GM19035 (cell line): Measurements from ENCODE around the gene C1QTNF1.

Source experiments
- ATAC-seq: cut with Tn5 transposase; IDR thresholded peaks from one replicate; pipeline ENCODE4 v1.9.1; 2021; ENCODE audit not compliant: unreplicated experiment

Gene C1QTNF1

DNA sequence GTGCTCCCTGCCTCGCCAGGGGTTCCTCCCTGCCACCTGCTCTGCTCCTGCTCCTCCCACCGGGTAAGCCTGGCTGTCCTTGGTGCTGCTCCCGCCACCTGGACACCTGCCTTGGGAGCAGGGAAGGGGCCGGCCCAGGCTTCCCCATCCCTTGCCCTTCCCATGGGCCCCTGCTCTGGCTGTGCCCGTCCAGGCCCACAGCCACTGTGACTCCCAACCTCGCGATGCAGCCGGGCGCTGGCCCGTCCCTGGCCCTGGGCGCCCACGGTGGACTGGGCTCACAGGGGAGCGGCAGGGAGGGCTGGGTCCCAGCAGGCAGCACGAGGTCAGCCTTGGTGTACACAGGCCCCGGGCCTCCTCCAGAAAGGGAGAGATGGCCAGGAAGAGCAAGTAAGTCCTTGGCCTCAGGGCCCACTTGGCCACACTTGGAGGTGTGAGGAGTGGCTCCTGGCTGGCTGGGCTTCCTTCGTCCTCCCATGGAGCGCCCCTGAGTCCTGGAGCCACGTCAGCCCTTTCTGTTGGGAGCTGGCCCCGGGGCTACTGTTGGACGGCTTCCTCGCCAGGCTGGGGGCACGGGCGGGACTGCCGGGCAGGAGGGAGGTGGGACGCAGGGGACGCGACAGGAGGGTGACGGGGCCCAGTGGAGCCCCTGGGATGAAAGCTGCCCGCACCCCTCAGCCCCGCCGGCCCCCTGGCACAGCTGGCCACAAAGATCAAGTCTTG is 65.9 kb downstream of the C1QTNF1 start:
- no peak for ATAC-seq

DNA sequence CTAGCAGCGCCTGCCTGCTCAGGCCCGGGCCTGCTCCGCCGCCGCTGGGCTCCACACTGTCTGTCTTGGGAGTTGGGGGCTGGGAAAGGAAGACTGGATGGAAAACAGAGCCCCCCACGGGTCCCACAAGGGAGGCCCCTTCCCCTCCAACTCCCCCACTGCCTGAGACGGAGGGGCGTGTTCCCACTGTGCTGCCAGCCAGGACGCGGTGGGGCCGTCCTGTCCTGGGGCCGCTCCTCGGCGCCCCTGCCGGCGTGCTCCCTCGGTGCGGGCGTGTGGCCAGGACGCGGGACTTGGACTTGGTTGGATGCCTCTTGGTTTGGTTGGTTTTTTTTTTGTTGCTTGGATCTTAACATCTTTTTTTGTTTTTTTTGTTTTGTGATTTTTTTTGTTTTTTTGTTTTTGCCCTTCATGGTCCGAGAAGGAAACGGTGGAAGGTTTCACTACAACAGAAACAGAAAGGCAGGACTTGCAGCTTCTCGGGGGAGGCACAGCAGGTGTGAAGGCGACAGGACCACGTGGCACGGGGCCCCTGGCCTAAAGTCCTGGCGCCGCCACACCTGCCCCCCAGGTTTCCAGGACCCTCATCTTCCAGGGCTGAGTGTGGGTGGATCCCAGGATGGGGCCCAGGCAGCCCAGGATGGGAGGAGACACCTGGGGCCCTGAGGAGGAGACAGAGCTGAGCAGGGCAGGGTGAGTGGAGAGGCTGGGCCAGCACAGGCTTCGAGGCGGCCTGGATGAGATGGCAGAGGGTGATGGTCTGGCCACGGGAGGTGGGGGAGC is 66.7 kb downstream of the C1QTNF1 start:
- no peak for ATAC-seq

DNA sequence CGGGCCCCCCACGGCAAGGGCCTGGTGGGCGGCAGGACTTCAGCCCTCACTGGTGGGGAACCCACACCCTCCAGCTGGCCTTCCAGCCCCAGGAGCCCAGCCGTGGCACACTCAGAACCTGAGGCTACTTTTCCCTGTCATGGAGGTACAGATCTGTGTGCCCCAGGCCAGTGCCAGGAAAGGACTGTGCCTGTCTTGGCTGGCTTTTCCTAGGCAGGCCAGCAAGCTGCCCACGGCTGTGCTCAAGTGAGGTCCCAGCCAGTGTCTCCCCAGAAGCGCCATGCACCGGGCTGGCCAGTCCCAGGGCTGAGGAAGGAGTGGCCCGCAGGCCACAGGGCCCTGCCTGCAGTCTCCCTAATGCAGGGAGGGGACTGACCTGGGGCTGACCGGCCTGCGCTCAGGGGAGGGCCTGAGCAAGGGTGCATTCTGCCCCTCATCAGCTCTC is 67.3 kb downstream of the C1QTNF1 start:
- ATAC-seq: no peak

DNA sequence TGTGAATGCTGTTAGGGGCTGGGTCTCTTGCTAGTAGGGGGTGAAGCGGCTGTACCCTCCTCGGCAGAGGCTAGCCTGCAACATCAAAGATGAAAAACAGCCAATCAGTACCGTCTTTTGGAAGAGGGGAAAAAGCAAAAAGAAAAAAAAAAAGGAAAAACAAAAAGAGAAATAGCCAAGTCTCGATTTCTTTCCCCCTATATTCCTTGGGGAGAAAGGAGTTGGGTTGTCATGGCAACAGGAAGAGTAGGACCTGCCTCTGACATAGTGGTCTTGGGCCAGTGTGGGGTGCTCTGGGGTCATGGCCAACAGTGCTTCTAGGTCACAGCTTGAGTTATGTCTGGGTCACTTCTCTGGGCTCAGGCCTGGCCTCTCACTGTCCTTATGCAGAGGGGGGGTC is 68.6 kb downstream of the C1QTNF1 start:
- ATAC-seq: no peak

DNA sequence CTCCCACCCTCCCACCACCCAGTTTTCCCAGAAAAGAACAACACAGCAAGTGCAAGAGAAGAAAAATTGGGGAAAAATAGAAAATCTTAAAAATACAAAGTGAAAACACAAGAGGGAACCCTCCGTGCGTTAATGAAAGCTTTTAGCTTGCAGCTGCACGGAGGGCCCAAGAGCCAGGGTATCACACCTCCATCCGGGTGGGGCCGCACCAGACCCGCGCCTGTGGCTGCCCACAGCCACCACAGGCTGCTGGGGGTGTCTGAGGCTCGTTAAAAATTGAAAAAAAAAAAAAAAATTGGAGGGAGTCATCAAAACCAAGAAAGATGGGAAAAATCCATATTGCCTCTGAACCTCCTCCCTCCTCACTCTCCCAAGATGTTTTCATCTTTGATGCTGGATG is 69.3 kb downstream of the C1QTNF1 start:
- ATAC-seq: no peak

DNA sequence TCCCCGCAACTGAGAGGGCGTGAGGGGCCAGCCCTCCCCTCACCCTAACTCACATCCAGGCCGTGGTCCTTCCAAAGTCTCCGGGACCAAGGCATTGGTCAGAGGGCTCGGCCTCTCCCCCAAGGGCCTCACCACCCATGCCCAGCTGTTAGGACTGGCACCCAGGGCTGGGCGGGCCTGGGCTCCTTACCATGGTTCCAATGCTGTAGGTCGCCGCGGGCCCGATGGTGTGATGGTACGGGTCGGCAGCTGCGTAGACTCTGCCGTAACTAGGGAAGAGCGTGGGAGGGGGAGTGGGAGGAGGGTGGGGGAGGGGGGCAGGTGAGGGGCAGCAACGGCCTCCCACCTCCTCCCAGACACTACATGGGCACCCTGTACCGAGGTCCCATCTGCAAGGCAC is 70.3 kb downstream of the C1QTNF1 start:
- no peak for ATAC-seq

DNA sequence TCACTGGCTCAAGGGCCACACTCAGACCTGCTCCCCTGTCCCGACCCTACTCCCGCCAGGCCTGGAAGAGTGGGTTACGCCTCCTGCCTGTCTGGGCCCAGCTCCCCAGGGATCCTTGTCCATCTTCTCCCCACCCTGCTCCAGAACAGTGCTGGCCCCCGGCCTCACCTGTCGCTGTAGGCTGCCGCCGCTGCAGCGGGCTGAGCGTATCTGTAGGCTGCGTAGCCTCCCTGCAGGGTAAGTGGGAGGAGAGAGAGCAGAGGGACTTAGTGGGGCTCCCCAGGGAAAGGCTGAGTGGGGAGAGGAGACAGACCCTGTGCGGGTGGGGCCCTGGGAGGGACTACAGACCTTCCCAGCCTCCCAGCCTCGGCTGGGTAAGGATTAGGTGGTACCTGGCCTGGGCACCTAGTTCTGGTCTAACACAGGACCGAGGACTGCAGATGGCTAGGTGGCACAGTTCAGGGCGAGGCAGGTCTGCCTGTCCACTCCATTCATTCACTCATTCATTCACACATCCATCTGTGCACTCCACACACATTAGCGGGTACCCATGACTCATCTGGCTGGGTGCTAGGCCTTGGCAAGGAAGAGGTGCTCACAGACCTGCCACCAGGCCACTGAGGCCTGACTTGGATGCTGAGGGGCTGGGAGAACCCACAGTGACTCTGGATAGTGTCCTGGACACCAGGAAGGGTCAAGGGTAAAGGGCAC is 71.5 kb downstream of the C1QTNF1 start:
- ATAC-seq: no peak

DNA sequence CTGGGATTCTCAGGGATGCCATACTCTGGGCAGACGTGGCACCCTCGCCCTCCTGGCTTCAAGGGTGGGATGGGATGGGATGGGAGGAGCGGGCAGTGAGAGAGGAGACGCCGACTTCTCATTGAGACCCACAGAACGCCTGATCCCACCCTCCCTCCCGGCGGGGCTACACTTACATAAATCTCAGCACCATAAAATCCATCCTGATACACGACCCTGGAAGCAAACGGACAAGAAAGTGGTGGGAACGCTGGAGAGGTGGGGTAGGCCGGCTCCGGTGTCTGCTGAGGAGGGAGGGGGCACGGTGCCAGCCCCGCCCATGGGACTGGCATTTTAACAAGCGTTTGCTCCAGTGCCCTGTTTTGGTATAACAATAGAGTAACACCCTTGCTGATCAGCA is 72.5 kb downstream of the C1QTNF1 start:
- ATAC-seq: no peak

DNA sequence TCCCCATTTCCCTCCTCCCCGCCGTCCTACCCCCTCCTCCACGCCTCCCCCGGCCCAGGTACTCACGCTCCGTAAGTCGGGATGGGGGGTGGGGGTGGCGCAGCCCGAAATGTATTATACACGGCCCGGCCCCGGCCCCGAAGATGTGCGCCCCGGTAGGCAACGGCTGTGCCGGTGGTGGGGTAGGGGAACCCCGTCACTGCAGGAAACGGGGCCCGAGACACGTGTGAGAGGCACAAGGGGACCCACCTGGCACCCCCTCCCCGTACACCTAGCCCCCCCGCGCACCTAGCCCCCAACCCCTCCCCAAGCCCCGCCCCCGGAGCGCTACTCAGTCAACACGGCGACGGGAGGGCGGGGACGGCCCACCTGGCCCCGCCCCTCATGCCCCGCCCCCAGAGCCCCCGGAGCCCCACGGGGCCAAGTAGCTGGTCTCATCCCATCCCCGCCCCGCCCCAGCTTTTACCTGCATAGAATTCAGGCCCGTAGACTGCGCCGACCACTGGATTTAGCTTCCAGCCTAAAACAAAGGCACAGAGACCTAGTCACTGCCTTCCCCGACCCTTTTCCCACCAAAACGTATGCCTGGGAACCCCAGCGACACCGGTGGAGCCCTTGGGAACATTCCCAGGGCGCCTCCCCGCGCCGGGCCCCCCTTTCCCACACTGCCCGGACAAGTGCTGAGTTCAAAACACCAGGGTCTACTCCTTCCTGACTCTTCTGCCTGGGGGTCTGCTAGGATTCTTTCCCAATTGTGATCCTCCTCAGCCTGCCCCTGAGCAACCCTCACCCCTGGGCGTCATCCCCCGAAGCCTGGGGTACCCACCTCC is 73.5 kb downstream of the C1QTNF1 start:
- ATAC-seq: no peak

DNA sequence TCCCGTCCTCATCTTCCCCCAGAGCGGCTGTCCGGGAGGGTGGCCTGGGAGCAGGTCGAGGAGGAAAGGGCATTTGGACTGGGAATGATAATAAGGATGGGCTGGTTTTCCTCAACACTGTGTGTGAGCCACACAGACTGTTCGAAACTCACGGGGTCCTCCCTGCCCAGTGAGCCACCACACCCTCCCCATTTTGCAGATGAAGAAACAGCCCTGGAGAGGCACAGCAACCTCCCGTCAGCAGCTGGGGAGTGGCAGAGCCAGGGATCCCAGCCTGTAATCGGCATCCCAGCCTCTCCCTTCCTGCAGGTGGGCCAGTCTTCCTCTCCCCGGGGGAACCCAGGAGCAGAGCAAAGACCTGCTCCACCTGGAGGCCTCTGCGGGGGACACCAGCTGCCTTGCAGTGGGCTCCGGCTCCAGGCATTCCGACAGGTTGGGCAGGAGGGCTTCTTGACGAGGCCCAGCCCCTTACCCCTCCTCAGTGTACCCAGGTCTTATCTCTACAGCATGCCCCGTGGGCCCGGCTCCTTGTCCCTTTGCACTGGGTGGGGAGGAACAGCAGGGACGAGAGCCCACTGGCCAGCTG is 74.4 kb downstream of the C1QTNF1 start:
- ATAC-seq: no peak
